Transverse colon (tissue), 4 donors: ENCODE measurements around the gene IRF2BP1.

Source experiments
- CTCF ChIP-seq, 5 experiments: fragments of 200-600 bp in 3 of 5; fragments of 450-650 bp in 2 of 5; sonication (generic) in 3 of 5; IDR thresholded peaks; 1 replicate in 2 of 5; 2 replicates in 3 of 5; pipeline ENCODE4 v1.5.1; 2016 to 2017; ENCODE audit warnings: antibody characterized with exemption in 5 of 5, inconsistent platforms in 3 of 5, mild to moderate bottlenecking in 2 of 5, moderate library complexity in 1 of 5
- POLR2A ChIP-seq: fragments of 450-650 bp; IDR thresholded peaks from one replicate; pipeline ENCODE4 v1.6.1; 2016; ENCODE audit warnings: antibody characterized with exemption, mild to moderate bottlenecking, moderate library complexity
- POLR2AphosphoS5 ChIP-seq, 3 donors: sonication (generic); formaldehyde crosslinking; IDR thresholded peaks; one replicate each; pipeline ENCODE4 v1.6.1; 2016; ENCODE audit warnings: antibody characterized with exemption in 3 of 3

- TF ChIP-seq CTCF (IDR thresholded peaks at IDR 0.05) = no peak
- no peak for TF ChIP-seq POLR2A
- no peak for TF ChIP-seq POLR2AphosphoS5 (IDR thresholded peaks at IDR 0.05)
Measured at GRCh38 chr19:45934551-45935230, 48.8 kb upstream of the IRF2BP1 start.
